Upper lobe of right lung (tissue), 1 donor: Measurements from ENCODE around the gene TMEM184B. TPM values are rescaled to one million over a fixed set of nuclear protein-coding genes. Genes with fewer than 3 reads are reported as not detected.
"Not testable (repeated sequence)": the region's sequence is repeated elsewhere in the genome, so short reads cannot be mapped to it uniquely, and the experiment has no call there.

Source experiments
- ATAC-seq: fragments of 200-7000 bp; cut with Tn5 transposase; one replicate; pipeline ENCODE4 v1.9.1; 2020; ENCODE audit warnings: mild to moderate bottlenecking, moderate library complexity
- DNase-seq: peaks from one replicate; pipeline ENCODE4 v3.0.0-alpha.2; 2020
- H3K27ac ChIP-seq: fragments of 200-600 bp; one replicate; pipeline ENCODE4 v1.8.0; 2022
- H3K27me3 ChIP-seq: fragments of 200-600 bp; one replicate; pipeline ENCODE4 v1.8.0; 2022; ENCODE audit warnings: mild to moderate bottlenecking
- H3K36me3 ChIP-seq: fragments of 200-600 bp; one replicate; pipeline ENCODE4 v1.8.0; 2022
- H3K4me1 ChIP-seq: fragments of 200-600 bp; one replicate; pipeline ENCODE4 v1.8.0; 2022
- H3K4me3 ChIP-seq: fragments of 200-600 bp; one replicate; pipeline ENCODE4 v1.8.0; 2022; ENCODE audit warnings: mild to moderate bottlenecking
- H3K9me3 ChIP-seq: fragments of 200-600 bp; one replicate; pipeline ENCODE4 v1.8.0; 2022
- intact Hi-C: fragments of 100-400 bp; cut with DNase I; formaldehyde crosslinking; loops from one replicate; pipeline ENCODE4 v1.11.0; 2022
- total RNA-seq: library from RNA; stranded (reverse); fragmentation: NEBNext Ultra II Directional; extraction: Animal tissue kit (Norgen Biotek cat#: 25700); gene quantifications from one replicate; pipeline ENCODE4 v1.2.1, GENCODE V29; 2021
- TF ChIP-seq, protein P1 (sequence below): fragments of 200-600 bp; IDR thresholded peaks from one replicate; pipeline ENCODE4 v1.8.0; 2022; ENCODE audit warnings: antibody characterized with exemption
- donor health status: DM: no; HTN: yes; CAD: no; lungs with severe emphysema.

The TMEM184B gene
- total RNA-seq, 1 donor from 2014 or later = 79.2 TPM

DNA sequence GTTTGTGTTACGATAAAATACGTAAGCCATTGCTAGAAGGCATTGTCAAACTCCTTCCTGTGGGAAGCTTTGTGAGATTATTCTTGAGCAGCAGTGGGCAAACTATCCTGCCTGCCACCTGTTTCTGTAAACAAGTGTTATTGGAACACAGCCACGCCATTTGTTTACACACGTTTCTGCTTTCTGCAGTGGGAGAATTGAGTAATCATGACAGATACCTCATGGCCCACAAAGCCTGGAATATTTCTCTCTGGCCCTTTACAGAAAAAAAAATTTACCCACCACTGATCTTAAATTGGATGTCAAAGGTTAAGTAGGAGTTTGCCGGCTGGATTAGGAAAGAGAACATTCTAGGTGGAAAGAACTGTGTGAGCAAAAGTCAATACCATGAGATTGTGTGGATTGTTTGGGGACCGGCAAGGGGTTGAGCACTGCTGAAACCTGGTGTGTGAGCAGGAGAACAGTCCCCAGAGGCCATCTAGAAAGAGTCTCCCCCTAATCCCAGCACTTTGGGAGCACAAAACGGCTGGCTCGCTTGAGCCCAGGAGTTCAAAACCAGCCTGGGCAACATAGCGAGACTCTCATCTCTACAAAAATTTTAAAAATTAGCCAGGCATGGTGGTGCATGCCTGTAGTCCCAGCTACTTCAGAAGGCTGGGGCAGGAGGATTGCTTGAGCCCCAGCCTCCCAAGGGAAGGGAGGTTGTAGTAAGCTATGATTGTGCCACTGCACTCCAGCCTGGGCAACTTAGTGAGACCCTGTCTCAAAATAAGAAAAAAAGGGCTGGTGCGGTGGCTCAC lies 85.2 kb downstream of the TMEM184B start:
- Histone ChIP-seq H3K27me3 (no peaks in the 10 kb centered on the region), H3K9me3 (no peaks in the 10 kb centered on the region), H3K36me3 (no peaks in the 10 kb centered on the region), H3K4me1 (peaks cover 14% of the 10 kb centered on the region), H3K4me3 (no peak overlapping the region), H3K27ac (peak overlapping the region; percentile 31)
- TF ChIP-seq, protein P1, sequence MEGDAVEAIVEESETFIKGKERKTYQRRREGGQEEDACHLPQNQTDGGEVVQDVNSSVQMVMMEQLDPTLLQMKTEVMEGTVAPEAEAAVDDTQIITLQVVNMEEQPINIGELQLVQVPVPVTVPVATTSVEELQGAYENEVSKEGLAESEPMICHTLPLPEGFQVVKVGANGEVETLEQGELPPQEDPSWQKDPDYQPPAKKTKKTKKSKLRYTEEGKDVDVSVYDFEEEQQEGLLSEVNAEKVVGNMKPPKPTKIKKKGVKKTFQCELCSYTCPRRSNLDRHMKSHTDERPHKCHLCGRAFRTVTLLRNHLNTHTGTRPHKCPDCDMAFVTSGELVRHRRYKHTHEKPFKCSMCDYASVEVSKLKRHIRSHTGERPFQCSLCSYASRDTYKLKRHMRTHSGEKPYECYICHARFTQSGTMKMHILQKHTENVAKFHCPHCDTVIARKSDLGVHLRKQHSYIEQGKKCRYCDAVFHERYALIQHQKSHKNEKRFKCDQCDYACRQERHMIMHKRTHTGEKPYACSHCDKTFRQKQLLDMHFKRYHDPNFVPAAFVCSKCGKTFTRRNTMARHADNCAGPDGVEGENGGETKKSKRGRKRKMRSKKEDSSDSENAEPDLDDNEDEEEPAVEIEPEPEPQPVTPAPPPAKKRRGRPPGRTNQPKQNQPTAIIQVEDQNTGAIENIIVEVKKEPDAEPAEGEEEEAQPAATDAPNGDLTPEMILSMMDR = no peak
- intact Hi-C loops = no loop called here
- ATAC-seq = peak; percentile 47
- no peak for DNase-seq

DNA sequence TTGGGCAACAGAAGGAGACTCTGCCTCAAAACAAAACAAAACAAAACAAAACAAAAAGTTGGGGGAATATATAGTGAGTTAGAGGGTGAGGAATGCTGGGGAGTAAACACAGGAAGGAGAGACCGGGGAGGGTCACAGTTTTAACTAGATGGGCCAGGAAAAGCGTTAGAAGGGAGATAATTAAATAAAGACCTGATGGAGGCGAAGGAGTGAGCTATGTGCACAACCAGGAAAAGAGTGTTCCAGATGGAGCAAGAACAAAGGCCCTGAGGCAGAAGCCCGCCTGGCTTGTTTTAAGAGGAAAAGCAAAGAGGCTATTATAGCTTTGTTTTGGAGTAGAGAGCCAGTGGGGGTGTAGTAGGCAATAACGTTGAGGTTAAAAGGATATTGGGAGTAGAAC lies 86.4 kb downstream of the TMEM184B start:
- peak overlapping the region; percentile 17 for H3K27ac ChIP-seq
- TF ChIP-seq, protein P1 = no peak
- H3K4me1 ChIP-seq = peaks cover 14% of the 10 kb centered on the region
- DNase-seq = no peak
- no peak overlapping the region for H3K4me3 ChIP-seq
- no peaks in the 10 kb centered on the region for H3K36me3 ChIP-seq
- ATAC-seq = no peak
- intact Hi-C loops = no loop called here
- no peaks in the 10 kb centered on the region for H3K9me3 ChIP-seq
- no peaks in the 10 kb centered on the region for H3K27me3 ChIP-seq

DNA sequence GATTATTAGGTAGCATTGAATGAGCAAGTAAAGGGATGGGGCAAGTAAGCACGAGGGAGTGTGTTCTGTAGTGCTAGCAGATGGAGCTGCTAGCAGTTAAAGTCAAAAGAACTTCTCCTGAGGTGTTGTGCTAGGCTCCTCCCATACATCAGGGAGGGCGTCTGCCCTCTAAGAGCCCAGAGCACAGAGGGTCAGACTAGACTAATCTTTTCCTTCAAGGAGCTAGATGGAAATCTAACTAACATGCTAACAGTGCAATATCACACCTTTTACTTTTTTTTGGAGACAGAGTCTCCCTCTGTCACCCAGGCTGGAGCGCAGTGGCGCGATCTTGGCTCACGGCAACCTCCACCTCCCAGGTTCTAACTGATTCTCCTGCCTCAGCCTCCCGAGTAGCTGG lies 88.0 kb downstream of the TMEM184B start:
- intact Hi-C loops = no loop called here
- DNase-seq (no peak), ATAC-seq (no peak)
- TF ChIP-seq, protein P1 = no peak
- Histone ChIP-seq H3K4me1 (peaks cover 25% of the 10 kb centered on the region), H3K9me3 (no peaks in the 10 kb centered on the region), H3K27me3 (no peaks in the 10 kb centered on the region), H3K4me3 (no peak overlapping the region), H3K27ac (no peak overlapping the region), H3K36me3 (no peaks in the 10 kb centered on the region)

DNA sequence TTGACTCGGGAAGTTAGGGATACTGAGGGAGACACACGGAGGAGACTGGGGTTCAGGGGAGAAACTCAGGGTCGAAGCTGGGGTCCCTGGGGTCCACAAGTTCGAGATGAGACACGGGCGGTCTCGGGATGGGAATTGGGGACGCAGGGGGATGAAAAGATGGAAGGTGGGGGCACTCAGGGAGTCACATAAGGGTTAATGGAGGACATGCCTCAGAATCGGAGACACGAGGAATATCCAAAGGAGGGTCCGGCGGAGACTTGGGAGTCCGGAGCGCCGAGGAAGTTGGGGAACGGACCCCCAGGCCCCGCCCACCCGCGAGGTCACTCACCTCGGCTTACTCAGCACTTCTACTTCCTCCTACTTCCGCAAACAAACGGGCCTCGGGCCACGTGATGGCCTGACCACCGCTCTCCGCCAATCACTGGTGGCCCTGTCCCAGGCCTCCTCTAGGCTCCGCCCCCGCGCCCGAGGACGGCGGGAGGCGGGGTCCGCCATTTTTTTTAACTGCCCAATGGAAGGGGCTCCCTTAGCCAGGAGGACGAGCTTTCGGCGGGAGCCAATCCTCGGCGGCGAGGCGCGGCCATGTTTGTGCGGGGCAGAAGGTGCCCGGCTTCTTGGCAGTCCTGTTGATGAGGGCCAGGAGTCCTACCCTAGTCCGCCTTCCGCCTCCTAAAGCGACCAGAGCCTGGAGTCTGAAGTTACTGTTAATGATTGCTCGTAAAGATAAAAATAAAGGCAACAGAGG lies 91.2 kb downstream of the TMEM184B start, which contains the start of gene PLA2G6:
PLA2G6 (minus strand) TSS at position 378 of the 748 bp plus-strand sequence. CDS start 12,404 bp downstream, outside the sequence.
- Histone ChIP-seq H3K27me3 (no peaks in the 10 kb centered on the region), H3K27ac (peak within 1 kb of the TSS; percentile 93), H3K4me3 (peak within 1 kb of the TSS; percentile 70), H3K4me1 (peaks cover 39% of the 10 kb centered on the region), H3K36me3 (no peaks in the 10 kb centered on the region), H3K9me3 (no peaks in the 10 kb centered on the region)
- DNase-seq (peak; percentile 99), ATAC-seq (peak; percentile 97)
- TF ChIP-seq, protein P1 = no peak
- intact Hi-C loops = no loop called here

DNA sequence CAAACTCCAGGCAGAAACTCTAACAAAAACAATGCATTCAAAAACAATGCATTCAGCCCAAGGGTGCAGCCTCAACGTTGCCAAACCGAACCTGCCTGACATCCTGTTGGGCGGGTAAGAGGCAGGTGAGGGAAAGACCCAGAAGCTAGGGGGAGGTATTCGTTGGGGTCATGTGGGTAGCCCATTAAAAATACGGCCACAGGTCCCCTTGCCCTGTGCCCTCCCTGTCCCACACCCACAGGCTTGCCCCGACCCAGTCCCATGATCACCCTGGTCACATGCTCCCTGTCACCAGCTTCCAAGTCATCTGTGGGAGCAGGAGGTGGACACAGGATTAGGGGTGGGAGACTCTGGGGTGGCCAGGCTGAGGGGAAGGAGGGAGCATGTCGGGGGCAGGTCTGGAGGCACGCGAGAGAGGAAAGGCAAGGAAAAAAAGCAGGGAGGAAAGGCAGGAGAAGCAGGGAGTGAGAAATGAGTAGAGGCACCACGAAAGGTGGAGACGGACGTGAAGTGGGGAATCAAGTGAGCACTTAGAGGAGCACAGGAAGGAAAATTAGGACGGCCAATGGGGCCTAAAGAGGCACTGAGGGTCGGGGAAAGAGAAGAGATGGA lies 91.9 kb downstream of the TMEM184B start:
- peak overlapping the region; percentile 70 for H3K4me3 ChIP-seq
- DNase-seq = peak; percentile 86
- H3K9me3 ChIP-seq = no peaks in the 10 kb centered on the region
- TF ChIP-seq, protein P1 = no peak
- H3K36me3 ChIP-seq = no peaks in the 10 kb centered on the region
- peak; percentile 61 for ATAC-seq
- H3K4me1 ChIP-seq = peaks cover 45% of the 10 kb centered on the region
- H3K27me3 ChIP-seq = no peaks in the 10 kb centered on the region
- intact Hi-C loops = no loop called here
- peak overlapping the region; percentile 93 for H3K27ac ChIP-seq

DNA sequence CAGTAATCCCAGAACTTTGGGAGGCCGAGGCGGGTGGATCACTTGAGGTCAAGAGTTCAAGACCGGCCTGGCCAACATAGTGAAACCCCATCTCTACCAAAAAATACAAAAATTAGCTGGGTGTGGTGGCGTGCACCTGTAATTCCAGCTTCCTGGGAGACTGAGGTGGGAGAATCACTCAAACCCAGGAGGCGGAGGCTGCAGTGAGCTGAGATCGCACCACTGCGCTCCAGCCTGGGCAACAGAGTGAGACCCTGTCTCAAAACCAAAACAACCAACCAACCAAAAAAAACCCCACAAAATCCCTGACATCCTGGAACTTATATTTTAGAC lies 94.2 kb downstream of the TMEM184B start:
- Histone ChIP-seq H3K4me1 (peaks cover 57% of the 10 kb centered on the region), H3K27ac (peak overlapping the region; percentile 67)
- DNase-seq, H3K27me3 ChIP-seq, H3K4me3 ChIP-seq, ATAC-seq, H3K9me3 ChIP-seq, intact Hi-C loops, H3K36me3 ChIP-seq: not testable (repeated sequence)
